BE2C (cell line): Measurements from ENCODE around the gene ATP8B1.

Experiments
- DNase-seq: peaks from one replicate; pipeline ENCODE4 v3.0.0-alpha.2; 2020
- H3K27me3 ChIP-seq: fragments of 250-450 bp; sonication (Bioruptor Pico); 2 replicates; pipeline ENCODE4 v1.5.1; 2020; ENCODE audit warnings: mild to moderate bottlenecking
- H3K36me3 ChIP-seq: fragments of 250-450 bp; sonication (Bioruptor Pico); 2 replicates; pipeline ENCODE4 v1.5.1; 2020; ENCODE audit warnings: mild to moderate bottlenecking
- H3K4me1 ChIP-seq: fragments of 250-450 bp; sonication (Bioruptor Pico); 2 replicates; pipeline ENCODE4 v1.5.1; 2020
- H3K4me3 ChIP-seq: 2 replicates; pipeline ENCODE4 v1.5.1; 2011; ENCODE audit warnings: low read depth, low read length
- H3K9me3 ChIP-seq: fragments of 250-450 bp; sonication (Bioruptor Pico); 2 replicates; pipeline ENCODE4 v1.5.1; 2020
- CTCF ChIP-seq: IDR thresholded peaks from 2 replicates; pipeline ENCODE4 v1.5.1; 2012; ENCODE audit warnings: mild to moderate bottlenecking, low read depth, low read length

Gene ATP8B1

GRCh38 chr18:57819671-57820460 is 16.8 kb upstream of the ATP8B1 start:
- TF ChIP-seq CTCF = no peak
- Histone ChIP-seq H3K27me3 (no peaks in the 10 kb centered on the region), H3K9me3 (no peaks in the 10 kb centered on the region), H3K36me3 (no peaks in the 10 kb centered on the region), H3K4me1 (no peaks in the 10 kb centered on the region), H3K4me3 (no peak overlapping the region)
- DNase-seq = peak; percentile 27

GRCh38 chr18:57819119-57819518 is 16.0 kb upstream of the ATP8B1 start:
- H3K9me3 ChIP-seq = no peaks in the 10 kb centered on the region
- no peaks in the 10 kb centered on the region for H3K4me1 ChIP-seq
- H3K4me3 ChIP-seq = no peak overlapping the region
- no peak for TF ChIP-seq CTCF
- DNase-seq = no peak
- H3K27me3 ChIP-seq = no peaks in the 10 kb centered on the region
- no peaks in the 10 kb centered on the region for H3K36me3 ChIP-seq

GRCh38 chr18:57816208-57816954 is 13.3 kb upstream of the ATP8B1 start:
- Histone ChIP-seq H3K9me3 (no peaks in the 10 kb centered on the region), H3K4me3 (no peak overlapping the region), H3K27me3 (no peaks in the 10 kb centered on the region), H3K36me3 (no peaks in the 10 kb centered on the region), H3K4me1 (no peaks in the 10 kb centered on the region)
- TF ChIP-seq CTCF = no peak
- no peak for DNase-seq

GRCh38 chr18:57814555-57814954 is 11.4 kb upstream of the ATP8B1 start:
- no peak for DNase-seq
- H3K36me3 ChIP-seq = no peaks in the 10 kb centered on the region
- no peaks in the 10 kb centered on the region for H3K9me3 ChIP-seq
- TF ChIP-seq CTCF = no peak
- no peak overlapping the region for H3K4me3 ChIP-seq
- no peaks in the 10 kb centered on the region for H3K27me3 ChIP-seq
- H3K4me1 ChIP-seq = no peaks in the 10 kb centered on the region

GRCh38 chr18:57813245-57813644 is 10.1 kb upstream of the ATP8B1 start:
- Histone ChIP-seq H3K4me1 (no peaks in the 10 kb centered on the region), H3K27me3 (no peaks in the 10 kb centered on the region), H3K36me3 (no peaks in the 10 kb centered on the region), H3K9me3 (no peaks in the 10 kb centered on the region), H3K4me3 (no peak overlapping the region)
- no peak for DNase-seq
- no peak for TF ChIP-seq CTCF

GRCh38 chr18:57812126-57812477 is 9.0 kb upstream of the ATP8B1 start:
- no peak overlapping the region for H3K4me3 ChIP-seq
- TF ChIP-seq CTCF = no peak
- H3K36me3 ChIP-seq = no peaks in the 10 kb centered on the region
- H3K4me1 ChIP-seq = no peaks in the 10 kb centered on the region
- no peak for DNase-seq
- no peaks in the 10 kb centered on the region for H3K27me3 ChIP-seq
- H3K9me3 ChIP-seq = no peaks in the 10 kb centered on the region
